Heart left ventricle (tissue), 16 donors: ENCODE data around the gene PIK3R1. TPM values are rescaled to one million over a fixed set of nuclear protein-coding genes. Genes with fewer than 3 reads are reported as not detected.

Experiments used
- ATAC-seq, 4 donors: fragments of 200-7000 bp; cut with Tn5 transposase; one replicate each; pipeline ENCODE4 v1.9.1; 2020 to 2022; ENCODE audit warnings: moderate library complexity in 4 of 4, mild to moderate bottlenecking in 3 of 4, moderate number of reproducible peaks in 1 of 4
- DNase-seq, 5 donors: peaks; one replicate each; pipeline ENCODE4 v3.0.0-alpha.2; 2020
- H3K27ac ChIP-seq, 12 donors: fragments of 200-600 bp; sonication (generic) in 4 of 12; one replicate each; pipeline versions ENCODE4 v1.5.0 to v1.8.0; 2016 to 2022; ENCODE audit warnings: mild to moderate bottlenecking in 2 of 12
- H3K27me3 ChIP-seq, 9 donors: fragments of 200-600 bp; sonication (generic) in 2 of 9; one replicate each; pipeline versions ENCODE4 v1.5.1 to v1.8.0; 2016 to 2022; ENCODE audit warnings: mild to moderate bottlenecking in 3 of 9
- H3K36me3 ChIP-seq, 9 donors: fragments of 200-600 bp; sonication (generic) in 2 of 9; one replicate each; pipeline versions ENCODE4 v1.5.0 to v1.8.0; 2018 to 2022; ENCODE audit warnings: mild to moderate bottlenecking in 2 of 9
- H3K4me1 ChIP-seq, 12 donors: fragments of 200-600 bp; sonication (generic) in 4 of 12; one replicate each; pipeline versions ENCODE4 v1.5.0 to v1.8.0; 2016 to 2022; ENCODE audit warnings: mild to moderate bottlenecking in 3 of 12
- H3K4me3 ChIP-seq, 12 donors: fragments of 200-600 bp; sonication (generic) in 4 of 12; one replicate each; pipeline versions ENCODE4 v1.5.0 to v1.8.0; 2017 to 2022; ENCODE audit warnings: mild to moderate bottlenecking in 9 of 12, moderate library complexity in 4 of 12
- H3K9me3 ChIP-seq, 12 donors: fragments of 200-600 bp; sonication (generic) in 4 of 12; one replicate each; pipeline versions ENCODE4 v1.5.0 to v1.8.0; 2016 to 2022; ENCODE audit warnings: mild to moderate bottlenecking in 1 of 12
- POLR2A ChIP-seq, 2 donors: fragments of 450-650 bp; IDR thresholded peaks; one replicate each; pipeline ENCODE4 v1.6.1; 2017; ENCODE audit warnings: antibody characterized with exemption in 2 of 2, mild to moderate bottlenecking in 2 of 2, moderate library complexity in 2 of 2
- WGBS, 4 donors: extraction: QIAGEN DNeasy Blood & Tissue Kit in 2 of 4; methylation state at CpG; one replicate each; pipeline versions ENCODE4 v1.1.5 to v1.1.7; 2013 to 2018; 5-methylcytosine and 5-hydroxymethylcytosine counted together
- intact Hi-C, 10 donors: fragments of 100-400 bp; cut with DNase I; formaldehyde crosslinking; loops; one replicate each; pipeline versions ENCODE4 v1.11.1 to v1.14.2; 2022
- polyA plus RNA-seq, 2 donors: library from polyadenylated mRNA; stranded (reverse); fragments of 200-250 nt; gene quantifications; one replicate each; pipeline ENCODE4 v1.2.3, GENCODE V29; 2013
- total RNA-seq, 9 donors: library from RNA; depleted of rRNA in 2 of 9; stranded (reverse); fragments of >200 nt in 2 of 9; fragmentation: NEBNext Ultra II Directional in 3 of 9; extraction: Animal tissue kit (Norgen Biotek cat#: 25700) in 3 of 9; gene quantifications; one replicate each; pipeline versions ENCODE4 v1.1.0 to v1.2.4, GENCODE V29; 2016 to 2023
- TF ChIP-seq, protein P1 (sequence below), 12 donors: fragments of 200-600 bp; sonication (generic) in 4 of 12; IDR thresholded peaks; one replicate each; pipeline versions ENCODE4 v1.5.0 to v1.8.0; 2018 to 2022; ENCODE audit warnings: antibody characterized with exemption in 12 of 12, mild to moderate bottlenecking in 5 of 12
- donor health status: ischemic (EF 13 %, LVEDD 7.1; RV severe dilation, severe dysfunction).
- donor health status: healthy with polysubstance abuse.
- donor health status: DM: no; HTN: yes; CAD: no.
- donor health status: DM: no; HTN: no; CAD: no.
- donor health status: ischemic (EF 25% LVEDD 6.9; RV normal size, moderate dysfunction).
- donor health status: ischemic (EF 25% LVEDD 5.7; RV mildly dilated, moderate dysfunction).
- donor health status: healthy.
- donor health status: DM: yes; HTN: yes; CAD: no.
- donor health status: ischemic (EF 35%, LVEDD 5.7; RV mildly dilated, moderate dysfunction).
- donor health status: nonischemic (EF 11% LVEDD 7.7; RV severe dilation, severe dysfunction).
- donor health status: DM: yes; HTN: yes; CAD: no.
- donor health status: PGD.
- donor health status: ischemic (EF 29% LVEDD 5.4; RV normal size, mild dysfunction).
- donor health status: nonischemic (EF 23%, LVEDD 6.1; RV moderate dilation, normal function).

PIK3R1 gene
- total and polyA plus RNA-seq, 11 donors, result 16.3 to 221 (median 102) TPM

DNA sequence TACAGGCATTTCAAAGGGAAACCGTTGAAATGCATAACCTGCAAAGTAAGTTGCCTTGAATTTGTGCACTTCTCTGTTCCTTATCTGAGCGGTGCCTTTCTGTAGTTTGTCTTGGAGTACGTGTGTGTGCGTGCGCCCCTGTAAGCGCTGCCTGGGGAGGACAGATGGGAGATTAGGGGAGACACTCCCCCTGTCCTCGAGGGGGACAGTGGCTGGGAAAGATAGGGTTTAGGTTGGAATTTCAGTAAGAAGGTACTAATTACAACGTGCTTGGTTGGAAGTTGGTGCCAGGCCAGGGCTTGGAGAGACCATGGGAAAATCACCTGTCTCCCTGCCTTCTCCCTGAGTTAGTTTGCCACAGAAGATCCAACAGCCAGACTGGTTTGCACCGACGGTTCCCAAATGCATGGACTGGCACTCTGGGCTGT lies 73.2 kb downstream of the PIK3R1 start:
- DNase-seq (peak in 3 of 5 donors; percentile 28 to 41 (median 34)), ATAC-seq (peak in 3 of 4 donors; percentile 21 to 40 (median 30))
- 6 to 10% (median 7%) methylated on average over 10 of the region's 10 CpGs for WGBS, 4 donors
- Histone ChIP-seq H3K9me3 (no peaks in the 10 kb centered on the region), H3K36me3 (peaks cover 0 to 46% (median 28%) of the 10 kb centered on the region in 9 donors), H3K4me1 (peaks cover 8 to 78% (median 53%) of the 10 kb centered on the region in 12 donors), H3K27me3 (no peaks in the 10 kb centered on the region), H3K4me3 (peak overlapping the region; percentile 32 to 73 (median 60)), H3K27ac (peak overlapping the region; percentile 81 to 95 (median 92))
- no peak for TF ChIP-seq POLR2A (IDR thresholded peaks at IDR 0.05)
- TF ChIP-seq, protein P1, sequence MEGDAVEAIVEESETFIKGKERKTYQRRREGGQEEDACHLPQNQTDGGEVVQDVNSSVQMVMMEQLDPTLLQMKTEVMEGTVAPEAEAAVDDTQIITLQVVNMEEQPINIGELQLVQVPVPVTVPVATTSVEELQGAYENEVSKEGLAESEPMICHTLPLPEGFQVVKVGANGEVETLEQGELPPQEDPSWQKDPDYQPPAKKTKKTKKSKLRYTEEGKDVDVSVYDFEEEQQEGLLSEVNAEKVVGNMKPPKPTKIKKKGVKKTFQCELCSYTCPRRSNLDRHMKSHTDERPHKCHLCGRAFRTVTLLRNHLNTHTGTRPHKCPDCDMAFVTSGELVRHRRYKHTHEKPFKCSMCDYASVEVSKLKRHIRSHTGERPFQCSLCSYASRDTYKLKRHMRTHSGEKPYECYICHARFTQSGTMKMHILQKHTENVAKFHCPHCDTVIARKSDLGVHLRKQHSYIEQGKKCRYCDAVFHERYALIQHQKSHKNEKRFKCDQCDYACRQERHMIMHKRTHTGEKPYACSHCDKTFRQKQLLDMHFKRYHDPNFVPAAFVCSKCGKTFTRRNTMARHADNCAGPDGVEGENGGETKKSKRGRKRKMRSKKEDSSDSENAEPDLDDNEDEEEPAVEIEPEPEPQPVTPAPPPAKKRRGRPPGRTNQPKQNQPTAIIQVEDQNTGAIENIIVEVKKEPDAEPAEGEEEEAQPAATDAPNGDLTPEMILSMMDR (IDR thresholded peaks at IDR 0.05), result no peak
- intact Hi-C loops, result loop anchor here in 8 of 10 donors (1.0 to 10.0 kb wide), 6 partner anchors 170 to 719 kb away; no protein-coding TSS in a partner anchor

DNA sequence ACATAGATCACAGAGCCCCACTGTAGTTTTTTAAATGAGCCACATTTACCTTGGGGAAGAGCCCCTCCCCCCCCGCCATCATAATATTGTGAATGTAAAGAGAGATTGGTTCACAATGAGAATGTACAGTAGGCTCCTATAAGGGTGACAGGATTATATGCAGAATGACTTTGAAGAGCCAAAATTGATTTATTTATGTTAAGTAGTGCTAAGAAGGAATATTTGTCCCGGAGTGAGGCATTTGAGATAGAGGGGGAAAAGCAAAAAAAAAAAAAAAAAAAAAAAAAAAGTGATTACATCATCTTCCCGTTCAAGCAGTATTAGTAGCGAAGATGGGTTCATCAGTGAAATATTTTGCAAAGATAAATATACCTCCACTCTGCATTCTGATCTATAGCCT lies 73.9 kb downstream of the PIK3R1 start:
- no peaks in the 10 kb centered on the region for H3K9me3 ChIP-seq
- no peaks in the 10 kb centered on the region for H3K27me3 ChIP-seq
- TF ChIP-seq, protein P1 (IDR thresholded peaks at IDR 0.05), result no peak
- no peak for TF ChIP-seq POLR2A (IDR thresholded peaks at IDR 0.05)
- H3K36me3 ChIP-seq, result peaks cover 0 to 46% (median 28%) of the 10 kb centered on the region in 9 donors
- intact Hi-C loops, result loop anchor here in 8 of 10 donors (2.0 to 10.0 kb wide), 5 partner anchors 169 to 718 kb away; no protein-coding TSS in a partner anchor
- H3K27ac ChIP-seq, result peak overlapping the region; percentile 81 to 95 (median 92)
- DNase-seq (no peak), ATAC-seq (no peak)
- H3K4me1 ChIP-seq, result peaks cover 8 to 73% (median 51%) of the 10 kb centered on the region in 12 donors
- WGBS, 4 donors, result 40 to 43% (median 42%) methylated on average over 4 of the region's 4 CpGs
- peak overlapping the region in 10 of 12 donors; percentile 44 to 73 (median 63) for H3K4me3 ChIP-seq

DNA sequence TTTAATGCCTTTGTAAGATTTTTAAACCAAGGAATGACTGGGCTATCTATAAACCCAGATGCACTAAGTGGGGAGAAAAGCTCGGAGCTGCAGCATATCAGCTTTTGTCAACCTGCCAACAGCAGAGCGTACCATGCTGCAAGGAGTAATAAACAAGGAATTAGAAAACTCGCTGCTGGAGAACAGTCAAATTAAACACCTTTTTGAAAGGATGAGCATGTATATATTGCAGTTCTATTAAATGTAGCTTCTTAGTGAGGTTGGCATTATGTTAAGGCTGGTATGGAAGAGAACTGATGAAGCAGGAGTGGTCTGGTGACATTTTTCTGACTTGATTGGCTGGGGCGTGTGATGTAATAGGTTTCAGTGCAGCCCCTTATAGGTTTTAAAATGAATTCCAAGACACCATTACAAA lies 74.7 kb downstream of the PIK3R1 start:
- H3K36me3 ChIP-seq, result peaks cover 0 to 46% (median 33%) of the 10 kb centered on the region in 9 donors
- peak overlapping the region; percentile 15 to 95 (median 92) for H3K27ac ChIP-seq
- H3K4me3 ChIP-seq, result peak overlapping the region in 10 of 12 donors; percentile 3 to 73 (median 63)
- no peak for TF ChIP-seq POLR2A (IDR thresholded peaks at IDR 0.05)
- TF ChIP-seq, protein P1 (IDR thresholded peaks at IDR 0.05), result no peak
- whole genome bisulfite sequencing, 4 donors, result 36 to 42% (median 40%) methylated on average over 4 of the region's 4 CpGs
- H3K4me1 ChIP-seq, result peaks cover 8 to 68% (median 51%) of the 10 kb centered on the region in 12 donors
- H3K9me3 ChIP-seq, result no peaks in the 10 kb centered on the region
- H3K27me3 ChIP-seq, result no peaks in the 10 kb centered on the region
- DNase-seq (peak in 4 of 5 donors; percentile 23 to 45 (median 43)), ATAC-seq (peak in 1 of 4 donors; percentile 16)
- intact Hi-C loops, result loop anchor here in 3 of 10 donors (2.0 to 10.0 kb wide), 3 partner anchors 52 to 673 kb away; no protein-coding TSS in a partner anchor

DNA sequence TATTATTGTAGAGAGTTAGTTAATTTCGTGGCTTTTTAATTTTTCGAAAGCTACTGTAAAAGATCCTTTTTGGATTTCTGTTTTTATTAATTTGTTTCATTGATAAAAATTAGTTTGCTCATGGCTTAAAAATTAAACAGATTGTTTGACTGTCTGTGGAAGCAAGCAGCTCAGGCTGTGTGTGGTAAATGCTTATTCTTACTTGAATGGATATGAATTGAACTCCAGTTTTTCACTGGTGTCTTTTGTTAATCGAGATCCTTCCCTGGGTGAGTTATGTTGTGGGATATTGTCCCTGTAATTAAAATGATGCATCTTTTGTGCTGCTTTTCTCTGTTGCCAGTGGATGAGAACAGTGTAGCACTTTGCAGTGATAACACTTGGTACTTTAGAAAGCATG lies 75.3 kb downstream of the PIK3R1 start:
- Histone ChIP-seq H3K36me3 (peaks cover 0 to 50% (median 38%) of the 10 kb centered on the region in 9 donors), H3K4me1 (peaks cover 8 to 62% (median 50%) of the 10 kb centered on the region in 12 donors), H3K27ac (peak overlapping the region in 11 of 12 donors; percentile 15 to 95 (median 91)), H3K27me3 (no peaks in the 10 kb centered on the region), H3K9me3 (no peaks in the 10 kb centered on the region), H3K4me3 (peak overlapping the region in 8 of 12 donors; percentile 27 to 73 (median 63))
- 61 to 71% (median 67%) methylated on average over 3 of the region's 3 CpGs for WGBS, 4 donors
- ATAC-seq, result no peak
- intact Hi-C loops, result loop anchor here in 3 of 10 donors (2.0 to 10.0 kb wide), 3 partner anchors 51 to 672 kb away; no protein-coding TSS in a partner anchor
- DNase-seq, result no peak
- TF ChIP-seq, protein P1 (IDR thresholded peaks at IDR 0.05), result no peak
- TF ChIP-seq POLR2A (IDR thresholded peaks at IDR 0.05), result no peak
